H9 (cell line): Measurements from ENCODE around the gene MYO1D. TPM values are rescaled to one million over a fixed set of nuclear protein-coding genes. Genes with fewer than 3 reads are reported as not detected.

ENCODE experiments used
- DNase-seq: peaks from one replicate; pipeline ENCODE4 v3.0.0-alpha.2; 2017
- H2AFZ ChIP-seq: one replicate; pipeline ENCODE4 v1.6.1; 2013; ENCODE audit warnings: mild to moderate bottlenecking, low read length, control low read depth, moderate library complexity
- H2AK5ac ChIP-seq: 2 replicates; pipeline ENCODE4 v1.6.1; 2013; ENCODE audit warnings: low read length, control low read depth, mixed read lengths; ENCODE audit not compliant: insufficient read length
- H2BK120ac ChIP-seq: one replicate; pipeline ENCODE4 v1.6.1; 2013; ENCODE audit warnings: low read depth, mild to moderate bottlenecking, low read length, control low read depth, inconsistent platforms; ENCODE audit not compliant: poor library complexity, severe bottlenecking
- H2BK12ac ChIP-seq: 2 replicates; pipeline ENCODE4 v1.6.1; 2013; ENCODE audit warnings: low read length, control low read depth, mixed read lengths, low read depth; ENCODE audit not compliant: insufficient read length
- H2BK15ac ChIP-seq: 2 replicates; pipeline ENCODE4 v1.6.1; 2013; ENCODE audit warnings: low read depth, low read length, control low read depth
- H2BK20ac ChIP-seq: one replicate; pipeline ENCODE4 v1.6.1; 2013; ENCODE audit warnings: low read depth, mild to moderate bottlenecking, low read length, control low read depth, inconsistent platforms; ENCODE audit not compliant: poor library complexity, severe bottlenecking
- H2BK5ac ChIP-seq: 2 replicates; pipeline ENCODE4 v1.6.1; 2013; ENCODE audit warnings: low read length, control low read depth, mixed read lengths; ENCODE audit not compliant: insufficient read length
- H3K14ac ChIP-seq: 2 replicates; pipeline ENCODE4 v1.6.1; 2013; ENCODE audit warnings: low read length, control low read depth; ENCODE audit not compliant: insufficient read depth
- H3K18ac ChIP-seq: 2 replicates; pipeline ENCODE4 v1.6.1; 2013; ENCODE audit warnings: low read depth, mild to moderate bottlenecking, mixed read lengths, low read length, control low read depth; ENCODE audit not compliant: insufficient read length
- H3K23ac ChIP-seq: 2 replicates; pipeline ENCODE4 v1.6.1; 2013; ENCODE audit warnings: low read length, control low read depth, mixed read lengths, low read depth; ENCODE audit not compliant: insufficient read length
- H3K23me2 ChIP-seq: 2 replicates; pipeline ENCODE4 v1.6.1; 2013; ENCODE audit warnings: low read depth, mild to moderate bottlenecking, mixed read lengths, low read length, control low read depth; ENCODE audit not compliant: insufficient read length, poor library complexity, severe bottlenecking
- H3K27ac ChIP-seq: 2 replicates; pipeline ENCODE4 v1.5.1; 2013; ENCODE audit warnings: low read length, control low read depth, mixed read lengths, low read depth; ENCODE audit not compliant: insufficient read length
- H3K27me3 ChIP-seq: 2 replicates; pipeline ENCODE4 v1.6.1; 2013; ENCODE audit warnings: low read length, control low read depth, inconsistent platforms; ENCODE audit not compliant: insufficient read depth
- H3K4ac ChIP-seq: 2 replicates; pipeline ENCODE4 v1.6.1; 2013; ENCODE audit warnings: low read depth, mild to moderate bottlenecking, control low read depth, inconsistent platforms, low read length, moderate library complexity
- H3K4me1 ChIP-seq: 2 replicates; pipeline ENCODE4 v1.6.1; 2013; ENCODE audit warnings: low read length, control low read depth, inconsistent platforms; ENCODE audit not compliant: insufficient read depth
- H3K4me2 ChIP-seq: 2 replicates; pipeline ENCODE4 v1.6.1; 2013; ENCODE audit warnings: low read length, control low read depth, mixed read lengths; ENCODE audit not compliant: insufficient read length, insufficient read depth
- H3K56ac ChIP-seq: 2 replicates; pipeline ENCODE4 v1.6.1; 2013; ENCODE audit warnings: low read depth, mild to moderate bottlenecking, mixed read lengths, low read length, control low read depth; ENCODE audit not compliant: insufficient read length
- H3K79me1 ChIP-seq: 2 replicates; pipeline ENCODE4 v1.6.1; 2013; ENCODE audit warnings: low read depth, mild to moderate bottlenecking, moderate library complexity, low read length, control low read depth, inconsistent platforms; ENCODE audit not compliant: insufficient read depth, poor library complexity, severe bottlenecking
- H3K79me2 ChIP-seq: 2 replicates; pipeline ENCODE4 v1.6.1; 2013; ENCODE audit warnings: low read length, control low read depth, inconsistent platforms; ENCODE audit not compliant: insufficient read depth
- H3K9ac ChIP-seq: 2 replicates; pipeline ENCODE4 v1.6.1; 2013; ENCODE audit warnings: low read length, control low read depth, mixed read lengths; ENCODE audit not compliant: insufficient read length; ENCODE audit errors: extremely low read depth
- H3K9me3 ChIP-seq: one replicate; pipeline ENCODE4 v1.6.1; 2013; ENCODE audit warnings: low read depth, low read length, inconsistent platforms; ENCODE audit not compliant: control insufficient read depth
- H3T11ph ChIP-seq: one replicate; pipeline ENCODE4 v1.6.1; 2013; ENCODE audit warnings: mild to moderate bottlenecking, low read length, control low read depth, inconsistent platforms
- H4K20me1 ChIP-seq: one replicate; pipeline ENCODE4 v1.6.1; 2013; ENCODE audit not compliant: control insufficient read depth, insufficient read length, insufficient read depth
- H4K5ac ChIP-seq: 2 replicates; pipeline ENCODE4 v1.6.1; 2013; ENCODE audit warnings: low read depth, mild to moderate bottlenecking, mixed read lengths, low read length, control low read depth; ENCODE audit not compliant: insufficient read length
- H4K8ac ChIP-seq: replicated peaks from 2 replicates; pipeline ENCODE4 v1.6.1; 2013; ENCODE audit warnings: low read length, control low read depth, mixed read lengths, low read depth; ENCODE audit not compliant: insufficient read length
- H4K91ac ChIP-seq: 2 replicates; pipeline ENCODE4 v1.6.1; 2013; ENCODE audit warnings: low read depth, mild to moderate bottlenecking, moderate library complexity, mixed read lengths, low read length, control low read depth; ENCODE audit not compliant: insufficient read length
- H3K27ac Mint-ChIP-seq, 3 experiments: 2 replicates in 2 of 3; 3 replicates in 1 of 3; pipeline ENCODE4 v1.8.0; 2020 to 2021; ENCODE audit warnings: mixed read lengths in 3 of 3, mild to moderate bottlenecking in 1 of 3, moderate library complexity in 1 of 3
- H3K27me3 Mint-ChIP-seq: 2 replicates; pipeline ENCODE4 v1.8.0; 2021; ENCODE audit warnings: low read depth, mild to moderate bottlenecking, moderate library complexity, mixed read lengths
- H3K36me3 Mint-ChIP-seq, 3 experiments: 2 replicates in 2 of 3; 3 replicates in 1 of 3; pipeline ENCODE4 v1.8.0; 2020 to 2021; ENCODE audit warnings: low read depth in 3 of 3, mixed read lengths in 3 of 3; ENCODE audit not compliant: insufficient read depth in 1 of 3
- H3K4me1 Mint-ChIP-seq, 2 experiments: 2 replicates each; pipeline ENCODE4 v1.8.0; 2020; ENCODE audit warnings: mixed read lengths in 2 of 2
- H3K4me3 Mint-ChIP-seq, 2 experiments: 2 replicates in 1 of 2; 3 replicates in 1 of 2; pipeline ENCODE4 v1.8.0; 2020 to 2021; ENCODE audit warnings: mild to moderate bottlenecking in 2 of 2, mixed read lengths in 2 of 2, moderate library complexity in 1 of 2
- H3K9me3 Mint-ChIP-seq, 2 experiments: 2 replicates in 1 of 2; 3 replicates in 1 of 2; pipeline ENCODE4 v1.8.0; 2020; ENCODE audit warnings: mild to moderate bottlenecking in 2 of 2, mixed read lengths in 2 of 2, moderate library complexity in 1 of 2
- CTCF ChIP-seq: fragments of 200-600 bp; sonication (generic); conservative IDR thresholded peaks from 3 replicates; pipeline ENCODE4 v1.8.0; 2021; ENCODE audit warnings: antibody characterized with exemption, mild to moderate bottlenecking
- WGBS: extraction: QIAGEN DNeasy Blood & Tissue Kit; methylation state at CpG from one replicate; pipeline ENCODE4 v1.1.7; 2013; ENCODE audit warnings: missing lambda C conversion rate, low lambda C conversion rate, mixed read lengths; ENCODE audit not compliant: insufficient read length; ENCODE audit errors: extremely low coverage; 5-methylcytosine and 5-hydroxymethylcytosine counted together
- total RNA-seq: library from RNA; stranded (reverse); gene quantifications from 2 replicates; pipeline ENCODE4 v1.2.1, GENCODE V29; 2021

The MYO1D gene
- total RNA-seq, 1 experiment from 2014 or later = 19.0 TPM

DNA sequence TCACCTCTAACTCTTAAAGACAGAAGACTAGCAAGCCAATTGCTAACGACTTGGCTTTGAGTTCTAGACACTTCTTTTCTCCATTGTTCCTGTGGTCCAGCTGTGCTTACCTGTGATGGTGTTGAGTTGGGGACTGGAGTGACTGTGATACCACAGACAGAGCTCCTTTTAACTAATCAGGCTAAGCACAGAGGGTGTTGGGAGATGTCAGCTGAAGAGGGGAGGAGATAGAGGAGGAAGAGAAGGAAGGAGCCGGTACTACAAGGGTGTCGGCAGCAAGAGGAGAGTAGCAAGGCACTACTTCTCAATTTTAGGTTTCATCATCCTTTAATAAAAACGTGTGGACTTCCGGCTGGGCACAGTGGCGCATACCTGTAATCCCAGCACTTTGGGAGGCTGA, 5.1 kb upstream of the MYO1D start:
- H4K20me1 ChIP-seq = no peaks in the 10 kb centered on the region
- H3K27ac ChIP-seq = no peak overlapping the region
- H3K79me1 ChIP-seq = no peaks in the 10 kb centered on the region

More for the DNA sequence above, 5.1 kb upstream of the MYO1D start:
- H3K23ac ChIP-seq = no peak overlapping the region
- no peak overlapping the region for H4K91ac ChIP-seq
- no peak overlapping the region for H2BK5ac ChIP-seq
- no peaks in the 10 kb centered on the region for H3K79me2 ChIP-seq
- no peak overlapping the region for H3K27ac Mint-ChIP-seq
- peaks cover 0 to 6% (median 4%) of the 10 kb centered on the region in 3 experiments; a peak in 4 of 7 replicates for H3K36me3 Mint-ChIP-seq
- H2BK120ac ChIP-seq = no peak overlapping the region
- H3K4me1 Mint-ChIP-seq = peaks cover 15 to 21% of the 10 kb centered on the region in 2 experiments
- no peak overlapping the region for H3K14ac ChIP-seq
- H3K4ac ChIP-seq = no peak overlapping the region
- no peak overlapping the region for H2BK15ac ChIP-seq
- H3K9me3 ChIP-seq = no peaks in the 10 kb centered on the region
- no peak overlapping the region for H3T11ph ChIP-seq
- WGBS = no CpG with 5 or more reads among the region's 6 CpGs
- no peak overlapping the region for H3K4me2 ChIP-seq
- H2AK5ac ChIP-seq = no peak overlapping the region
- H2BK20ac ChIP-seq = no peak overlapping the region
- no peaks in the 10 kb centered on the region for H3K4me1 ChIP-seq
- no peak overlapping the region for H4K5ac ChIP-seq
- peaks cover 3% of the 10 kb centered on the region for H3K23me2 ChIP-seq
- H4K8ac ChIP-seq = no peak overlapping the region
- DNase-seq = no peak
- H2AFZ ChIP-seq = no peak overlapping the region
- no peak overlapping the region for H3K18ac ChIP-seq
- peaks cover 3 to 4% of the 10 kb centered on the region in 2 experiments; a peak in 3 of 5 replicates for H3K9me3 Mint-ChIP-seq
- H3K27me3 ChIP-seq = no peaks in the 10 kb centered on the region
- H3K4me3 Mint-ChIP-seq = no peak overlapping the region
- H3K56ac ChIP-seq = no peak overlapping the region
- TF ChIP-seq CTCF = no peak
- H3K27me3 Mint-ChIP-seq = peaks cover 5% of the 10 kb centered on the region; the same call in 1 of the 2 replicates
- no peak overlapping the region for H2BK12ac ChIP-seq
- no peak overlapping the region for H3K9ac ChIP-seq
